Measurements from ENCODE around the gene GUK1.
"Not testable (repeated sequence)": the region's sequence is repeated elsewhere in the genome, so short reads cannot be mapped to it uniquely, and the experiment has no call there.

GUK1 gene

DNA sequence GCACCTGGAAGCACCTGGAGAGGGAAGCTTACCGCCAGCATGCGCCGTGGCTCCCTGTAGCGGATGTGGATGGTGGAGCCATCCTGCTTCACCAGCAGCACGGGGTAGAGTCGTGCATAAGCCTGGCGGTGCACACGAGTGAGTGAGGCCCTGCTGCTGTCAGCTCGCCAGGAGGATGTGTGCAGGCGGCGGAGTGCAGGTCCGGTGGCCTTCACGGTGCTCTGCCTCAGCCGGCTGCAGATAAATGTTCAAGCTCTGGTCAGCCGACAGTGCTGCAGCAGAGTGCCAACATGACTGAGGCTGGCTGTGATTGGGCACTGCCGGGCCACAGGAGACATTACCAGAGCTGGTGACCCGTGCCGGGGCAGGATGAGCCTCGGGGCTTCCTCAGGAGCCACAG is 32.4 kb upstream of the GUK1 start:
- ChIA-PET CTCF (interaction anchor here (0.9 to 1.9 kb wide), 3 partner anchors 17 to 59 kb away, joined by 3 to 10 read pairs (median 3); partner anchors contain the start of gene IBA57), POLR2A (no interaction called here)

DNA sequence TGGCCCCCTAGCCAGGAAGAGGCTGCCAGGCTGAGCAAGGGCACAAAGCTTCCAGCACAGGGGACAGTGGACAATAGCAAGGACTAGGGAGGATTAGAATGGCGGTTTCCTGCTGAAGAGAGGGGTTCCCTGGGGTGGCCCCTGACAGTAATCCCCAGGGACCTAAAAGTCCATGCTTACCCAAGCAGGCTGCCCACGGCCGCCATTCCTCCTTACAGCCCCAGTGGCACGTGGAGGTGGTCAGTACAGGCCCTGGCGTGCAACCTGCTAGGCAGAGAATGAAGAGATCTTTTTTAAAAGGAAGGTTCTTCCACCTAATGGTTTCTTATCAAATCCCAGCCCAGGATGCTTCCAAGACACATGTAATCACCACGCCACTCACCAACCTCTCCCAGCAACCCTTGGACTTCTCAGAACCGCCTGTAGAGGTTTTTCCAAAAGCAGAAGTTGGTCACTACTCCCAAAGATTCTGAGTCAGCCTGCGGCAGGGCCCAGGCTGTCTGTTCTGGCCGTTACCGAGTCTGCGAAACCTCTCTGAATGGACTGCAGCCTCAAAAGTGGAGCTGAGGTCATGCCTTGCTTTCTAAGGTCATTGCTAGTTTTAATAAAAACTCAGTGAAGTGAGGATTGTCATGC is 31.9 kb upstream of the GUK1 start:
- TF ChIP-seq, protein P1, sequence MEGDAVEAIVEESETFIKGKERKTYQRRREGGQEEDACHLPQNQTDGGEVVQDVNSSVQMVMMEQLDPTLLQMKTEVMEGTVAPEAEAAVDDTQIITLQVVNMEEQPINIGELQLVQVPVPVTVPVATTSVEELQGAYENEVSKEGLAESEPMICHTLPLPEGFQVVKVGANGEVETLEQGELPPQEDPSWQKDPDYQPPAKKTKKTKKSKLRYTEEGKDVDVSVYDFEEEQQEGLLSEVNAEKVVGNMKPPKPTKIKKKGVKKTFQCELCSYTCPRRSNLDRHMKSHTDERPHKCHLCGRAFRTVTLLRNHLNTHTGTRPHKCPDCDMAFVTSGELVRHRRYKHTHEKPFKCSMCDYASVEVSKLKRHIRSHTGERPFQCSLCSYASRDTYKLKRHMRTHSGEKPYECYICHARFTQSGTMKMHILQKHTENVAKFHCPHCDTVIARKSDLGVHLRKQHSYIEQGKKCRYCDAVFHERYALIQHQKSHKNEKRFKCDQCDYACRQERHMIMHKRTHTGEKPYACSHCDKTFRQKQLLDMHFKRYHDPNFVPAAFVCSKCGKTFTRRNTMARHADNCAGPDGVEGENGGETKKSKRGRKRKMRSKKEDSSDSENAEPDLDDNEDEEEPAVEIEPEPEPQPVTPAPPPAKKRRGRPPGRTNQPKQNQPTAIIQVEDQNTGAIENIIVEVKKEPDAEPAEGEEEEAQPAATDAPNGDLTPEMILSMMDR (IDR thresholded peaks at IDR 0.05; ENCODE audit: control extremely low read depth, extremely low read depth, low read depth, missing control alignments): no peak
- POLR2A ChIA-PET: no interaction called here
- CTCF ChIA-PET: interaction anchor here (0.9 to 2.8 kb wide), 3 partner anchors 16 to 58 kb away, joined by 3 to 18 read pairs (median 3); partner anchors contain the start of gene IBA57
- DNase-seq (ENCODE audit: extremely low spot score): no peak

More for the DNA sequence above, 32.4 kb upstream of the GUK1 start:
- no peak for DNase-seq (ENCODE audit: extremely low spot score)
- TF ChIP-seq, protein P1 (IDR thresholded peaks at IDR 0.05; ENCODE audit: control extremely low read depth, extremely low read depth, low read depth, missing control alignments): no peak

DNA sequence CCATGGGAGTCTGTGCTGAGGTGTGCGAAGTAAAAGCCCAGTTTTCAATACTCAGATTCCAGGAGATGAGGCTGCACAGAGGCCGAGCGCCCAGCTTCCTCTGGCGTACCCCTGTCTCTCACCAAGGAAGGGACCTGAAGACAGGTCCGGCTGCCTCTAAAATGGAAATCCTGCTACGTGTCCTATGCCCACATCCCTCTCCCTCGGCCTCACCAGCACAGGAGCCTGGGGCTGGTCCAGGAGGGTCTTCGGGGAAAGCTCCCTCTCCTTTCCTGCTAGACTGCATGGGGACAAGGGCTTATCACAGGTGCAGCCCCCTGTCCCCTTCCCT is 31.4 kb upstream of the GUK1 start:
- DNase-seq (ENCODE audit: extremely low spot score): no peak
- ChIA-PET POLR2A (no interaction called here), CTCF (interaction anchor here (2.8 kb wide), 1 partner anchor 22 kb away, joined by 18 read pairs; no protein-coding TSS in a partner anchor)
- TF ChIP-seq, protein P1 (IDR thresholded peaks at IDR 0.05; ENCODE audit: control extremely low read depth, extremely low read depth, low read depth, missing control alignments): no peak

DNA sequence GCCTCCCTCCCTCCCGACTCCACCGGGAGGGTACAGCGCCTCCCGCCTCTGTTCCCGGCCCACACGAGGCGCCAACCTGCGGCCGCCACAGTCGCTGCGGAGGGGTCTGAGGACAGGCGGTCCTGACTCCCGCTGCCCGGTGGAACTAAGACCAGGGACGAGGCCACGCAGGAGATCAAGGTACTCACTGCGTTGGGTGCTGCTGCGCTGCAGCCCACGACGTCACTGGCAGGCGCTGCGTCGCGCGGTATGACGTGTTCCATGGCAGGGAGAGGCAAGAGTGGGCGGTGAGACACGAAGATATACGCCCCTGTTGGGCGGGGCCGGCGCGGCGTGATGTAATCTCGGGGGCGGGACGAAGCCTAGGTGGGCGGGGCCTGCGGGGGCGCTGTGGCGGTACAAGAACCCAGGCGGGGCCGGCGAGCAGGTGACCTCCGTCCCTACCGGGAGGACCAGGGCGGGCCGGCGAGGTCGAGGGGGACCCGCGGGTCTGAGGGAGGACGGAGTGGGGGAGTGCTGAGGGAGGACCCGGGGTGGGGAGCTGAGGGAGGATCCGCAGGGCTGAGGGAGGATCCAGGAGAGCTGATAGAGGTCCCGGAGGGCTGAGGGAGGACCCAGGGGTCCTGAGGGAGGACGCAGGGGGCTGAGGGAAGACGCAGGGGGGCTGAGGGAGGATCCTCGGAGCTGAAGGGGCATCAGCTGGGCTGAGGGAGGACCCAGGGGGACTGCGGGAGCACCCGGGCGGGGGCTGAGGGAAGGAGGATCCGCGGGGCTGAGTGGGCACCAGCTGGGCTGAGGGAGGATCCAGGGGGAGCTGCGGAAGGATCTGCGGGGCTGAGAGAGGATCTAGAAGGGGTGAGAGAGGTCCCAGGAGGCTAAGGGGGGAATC is 30.8 kb upstream of the GUK1 start, which contains the start of gene MRPL55:
Gene MRPL55 (minus strand): TSS at position 227 of the 889 bp plus-strand sequence. CDS start 1,039 bp downstream, outside the sequence.
- ChIA-PET POLR2A (interaction anchor here (0.9 kb wide), 1 partner anchor 21 kb away, joined by 3 read pairs; no protein-coding TSS in a partner anchor), CTCF (interaction anchor here (1.0 to 2.8 kb wide), 6 partner anchors 12 to 1445 kb away, joined by 3 to 18 read pairs (median 3); partner anchors contain the start of gene IBA57)
- peak; percentile 98 for DNase-seq (ENCODE audit: extremely low spot score)
- TF ChIP-seq, protein P1 (IDR thresholded peaks at IDR 0.05; ENCODE audit: control extremely low read depth, extremely low read depth, low read depth, missing control alignments): no peak

DNA sequence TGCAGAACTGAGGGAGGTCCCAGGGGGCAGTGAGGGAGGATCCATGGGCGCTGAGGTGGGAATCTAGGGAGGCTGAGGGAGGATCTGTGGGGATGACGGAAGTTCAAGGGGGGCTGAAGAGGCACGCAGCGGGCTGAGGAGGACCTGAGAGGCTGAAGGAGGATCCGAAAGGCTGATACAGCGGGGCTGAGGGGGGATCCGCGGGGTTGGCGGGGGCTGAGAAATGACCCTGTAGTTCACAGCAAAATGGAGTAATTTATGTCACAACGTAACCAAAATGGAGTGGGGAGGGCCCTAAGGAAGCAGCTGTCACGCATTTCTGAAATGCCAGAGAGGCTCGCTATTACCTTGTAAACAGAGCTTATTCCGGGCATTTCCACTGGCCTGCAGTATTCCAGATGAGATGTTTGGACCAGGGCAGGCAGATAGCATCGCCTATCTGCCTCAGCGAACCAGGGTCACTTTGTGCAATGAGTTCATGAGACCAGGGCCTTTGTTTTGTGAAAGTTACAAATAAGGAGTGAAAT is 30.1 kb upstream of the GUK1 start:
- TF ChIP-seq, protein P1 (IDR thresholded peaks at IDR 0.05; ENCODE audit: control extremely low read depth, extremely low read depth, low read depth, missing control alignments): no peak
- CTCF ChIA-PET: interaction anchor here (1.0 to 2.8 kb wide), 6 partner anchors 12 to 1446 kb away, joined by 3 to 18 read pairs (median 3); partner anchors contain the start of gene IBA57
- POLR2A ChIA-PET: interaction anchor here (0.9 kb wide), 1 partner anchor 21 kb away, joined by 3 read pairs; no protein-coding TSS in a partner anchor
- DNase-seq (ENCODE audit: extremely low spot score): peak; percentile 10

DNA sequence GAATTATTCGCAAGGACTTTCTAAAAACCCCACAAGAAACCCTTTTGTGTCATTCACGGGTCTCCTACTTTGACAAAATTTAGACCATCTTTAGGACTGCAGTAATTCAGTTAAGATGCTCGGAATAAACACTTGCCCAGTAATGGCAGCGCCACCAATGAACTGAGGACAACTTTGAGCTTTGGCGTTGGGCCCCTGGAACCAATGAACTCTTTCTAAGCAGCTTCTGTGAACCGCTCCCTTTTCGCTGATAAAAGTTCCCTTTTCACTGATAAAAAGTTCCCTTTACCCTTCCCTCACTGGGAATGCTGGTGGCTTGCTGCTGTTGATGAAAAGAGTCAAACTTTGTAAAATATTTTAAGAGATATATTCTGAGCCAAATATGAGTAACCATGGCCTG is 29.5 kb upstream of the GUK1 start:
- no peak for DNase-seq (ENCODE audit: extremely low spot score)
- ChIA-PET CTCF (interaction anchor here (1.0 to 2.8 kb wide), 4 partner anchors 13 to 62 kb away, joined by 3 to 18 read pairs (median 7); partner anchors contain the start of gene IBA57), POLR2A (no interaction called here)
- TF ChIP-seq, protein P1 (IDR thresholded peaks at IDR 0.05; ENCODE audit: control extremely low read depth, extremely low read depth, low read depth, missing control alignments): no peak

DNA sequence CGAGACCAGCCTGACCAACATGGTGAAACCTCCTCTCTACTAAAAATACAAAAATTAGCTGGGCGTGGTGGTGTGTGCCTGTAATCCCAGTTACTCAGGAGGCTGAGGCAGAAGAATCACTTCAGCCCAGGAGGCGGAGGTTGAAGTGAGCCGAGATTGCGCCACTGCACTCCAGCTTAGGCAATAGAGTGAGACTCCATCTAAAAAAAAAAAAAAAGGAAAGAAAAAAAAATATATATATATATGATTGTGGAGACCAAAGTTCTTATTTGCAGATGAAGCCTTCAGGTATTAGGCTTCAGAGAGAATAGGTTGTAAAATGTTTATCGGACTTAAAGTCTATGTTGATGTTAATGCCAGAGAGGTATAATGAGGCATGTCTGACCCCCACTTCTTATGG is 28.8 kb upstream of the GUK1 start:
- POLR2A ChIA-PET; DNase-seq (ENCODE audit: extremely low spot score): not testable (repeated sequence)
- CTCF ChIA-PET: interaction anchor here (1.6 to 2.8 kb wide), 2 partner anchors 19 to 20 kb away, joined by 6 to 18 read pairs; no protein-coding TSS in a partner anchor
